M059J (cell line): ENCODE results near the gene ORC3. TPM values are rescaled to one million over a fixed set of nuclear protein-coding genes. Genes with fewer than 3 reads are reported as not detected.
"Not testable (repeated sequence)": the region's sequence is repeated elsewhere in the genome, so short reads cannot be mapped to it uniquely, and the experiment has no call there.

ENCODE experiments used
- DNase-seq: peaks from one replicate; pipeline ENCODE4 v3.0.0-alpha.2; 2012; ENCODE audit warnings: low read depth
- total RNA-seq: library from RNA; depleted of rRNA; stranded (reverse); fragments of >200 nt; shearing (Covaris generic); gene quantifications from 2 replicates; pipeline ENCODE4 v1.2.3, GENCODE V29; 2014

Gene ORC3
- total RNA-seq, 1 experiment from 2014 or later, result 29.0 TPM

- peak; percentile 34 for DNase-seq
Measured at GRCh38 chr6:87661016-87661415, 71.1 kb downstream of the ORC3 start.

GRCh38 chr6:87661503-87661902 lies 71.6 kb downstream of the ORC3 start:
- DNase-seq, result no peak

- DNase-seq, result no peak
Measured at GRCh38 chr6:87663434-87663833, 73.5 kb downstream of the ORC3 start.

- no peak for DNase-seq
Measured at GRCh38 chr6:87664921-87665485, 75.1 kb downstream of the ORC3 start.

- DNase-seq, result no peak
Measured at GRCh38 chr6:87667032-87667431, 77.1 kb downstream of the ORC3 start.

GRCh38 chr6:87668013-87668412 lies 78.1 kb downstream of the ORC3 start:
- no peak for DNase-seq

- DNase-seq, result no peak
Measured at GRCh38 chr6:87669051-87669450, 79.1 kb downstream of the ORC3 start.

GRCh38 chr6:87670707-87671106 lies 80.8 kb downstream of the ORC3 start:
- no peak for DNase-seq

GRCh38 chr6:87671555-87672029 lies 81.7 kb downstream of the ORC3 start:
- no peak for DNase-seq

GRCh38 chr6:87672641-87673040 lies 82.7 kb downstream of the ORC3 start:
- DNase-seq, result no peak

- DNase-seq, result no peak
Measured at GRCh38 chr6:87673237-87673636, 83.3 kb downstream of the ORC3 start.

- no peak for DNase-seq
Measured at GRCh38 chr6:87674290-87674689, 84.4 kb downstream of the ORC3 start.

- no peak for DNase-seq
Measured at GRCh38 chr6:87675004-87675681, 85.2 kb downstream of the ORC3 start.

- DNase-seq, result peak; percentile 70
Measured at GRCh38 chr6:87682310-87682709, 92.4 kb downstream of the ORC3 start.

- DNase-seq, result no peak
Measured at GRCh38 chr6:87683890-87684289, 94.0 kb downstream of the ORC3 start.

- no peak for DNase-seq
Measured at GRCh38 chr6:87684895-87685654, 95.1 kb downstream of the ORC3 start.

- DNase-seq, result not testable (repeated sequence)
Measured at GRCh38 chr6:87686636-87687205, 96.8 kb downstream of the ORC3 start.

GRCh38 chr6:87687296-87687695 lies 97.4 kb downstream of the ORC3 start:
- no peak for DNase-seq

GRCh38 chr6:87687893-87688292 lies 98.0 kb downstream of the ORC3 start:
- not testable (repeated sequence) for DNase-seq

GRCh38 chr6:87690441-87690840 lies 100.5 kb downstream of the ORC3 start:
- no peak for DNase-seq

- DNase-seq, result no peak
Measured at GRCh38 chr6:87692086-87692485, 102.2 kb downstream of the ORC3 start.

- DNase-seq, result not testable (repeated sequence)
Measured at GRCh38 chr6:87696817-87697216, 106.9 kb downstream of the ORC3 start.
